Astrocyte of the hippocampus (primary cell): ENCODE measurements around the gene FBXL22.

ENCODE experiments used
- DNase-seq: peaks from one replicate; pipeline ENCODE4 v3.0.0; 2011; ENCODE audit warnings: low read depth, low spot score

The FBXL22 gene

GRCh38 chr15:63593705-63594671, 3.2 kb upstream of the FBXL22 start:
- DNase-seq, result no peak

- DNase-seq, result no peak
Measured at GRCh38 chr15:63595065-63595464, 2.1 kb upstream of the FBXL22 start.

- DNase-seq, result no peak
Measured at GRCh38 chr15:63595688-63596087, 1.5 kb upstream of the FBXL22 start.

GRCh38 chr15:63596676-63597037, 530 bp upstream of the FBXL22 start:
- DNase-seq, result no peak

GRCh38 chr15:63597821-63598220, 634 bp downstream of the FBXL22 start:
- DNase-seq, result no peak

- DNase-seq, result peak; percentile 48
Measured at GRCh38 chr15:63598473-63599400, 1.6 kb downstream of the FBXL22 start.

- peak; percentile 45 for DNase-seq
Measured at GRCh38 chr15:63599401-63600000, 2.3 kb downstream of the FBXL22 start.

- DNase-seq, result no peak
Measured at GRCh38 chr15:63600001-63600615, 2.9 kb downstream of the FBXL22 start.

- DNase-seq, result peak; percentile 98
Measured at GRCh38 chr15:63600616-63601025, 3.4 kb downstream of the FBXL22 start.

GRCh38 chr15:63601026-63601703, 4.0 kb downstream of the FBXL22 start:
- peak; percentile 49 for DNase-seq

GRCh38 chr15:63601704-63602185, 4.6 kb downstream of the FBXL22 start:
- DNase-seq, result no peak

- no peak for DNase-seq
Measured at GRCh38 chr15:63602595-63602994, 5.4 kb downstream of the FBXL22 start.

GRCh38 chr15:63603516-63603915, 6.3 kb downstream of the FBXL22 start:
- no peak for DNase-seq

- DNase-seq, result no peak
Measured at GRCh38 chr15:63604281-63604680, 7.1 kb downstream of the FBXL22 start.

- DNase-seq, result no peak
Measured at GRCh38 chr15:63605036-63605435, 7.8 kb downstream of the FBXL22 start.

GRCh38 chr15:63605816-63606215, 8.6 kb downstream of the FBXL22 start:
- no peak for DNase-seq

GRCh38 chr15:63606308-63606707, 9.1 kb downstream of the FBXL22 start:
- no peak for DNase-seq

- no peak for DNase-seq
Measured at GRCh38 chr15:63608989-63609388, 11.8 kb downstream of the FBXL22 start.

- no peak for DNase-seq
Measured at GRCh38 chr15:63609448-63609847, 12.3 kb downstream of the FBXL22 start.

- DNase-seq, result peak; percentile 92
Measured at GRCh38 chr15:63610209-63610841, 13.1 kb downstream of the FBXL22 start.
